ENCODE data around the gene CLCN6. TPM values are rescaled to one million over a fixed set of nuclear protein-coding genes. Genes with fewer than 3 reads are reported as not detected.

CLCN6 gene
- total and polyA plus RNA-seq, 2 of the 13 experiments (the other 11 are each of a cell fraction or from before 2014, with no cell fraction given): 14.9 to 19.3 TPM

DNA sequence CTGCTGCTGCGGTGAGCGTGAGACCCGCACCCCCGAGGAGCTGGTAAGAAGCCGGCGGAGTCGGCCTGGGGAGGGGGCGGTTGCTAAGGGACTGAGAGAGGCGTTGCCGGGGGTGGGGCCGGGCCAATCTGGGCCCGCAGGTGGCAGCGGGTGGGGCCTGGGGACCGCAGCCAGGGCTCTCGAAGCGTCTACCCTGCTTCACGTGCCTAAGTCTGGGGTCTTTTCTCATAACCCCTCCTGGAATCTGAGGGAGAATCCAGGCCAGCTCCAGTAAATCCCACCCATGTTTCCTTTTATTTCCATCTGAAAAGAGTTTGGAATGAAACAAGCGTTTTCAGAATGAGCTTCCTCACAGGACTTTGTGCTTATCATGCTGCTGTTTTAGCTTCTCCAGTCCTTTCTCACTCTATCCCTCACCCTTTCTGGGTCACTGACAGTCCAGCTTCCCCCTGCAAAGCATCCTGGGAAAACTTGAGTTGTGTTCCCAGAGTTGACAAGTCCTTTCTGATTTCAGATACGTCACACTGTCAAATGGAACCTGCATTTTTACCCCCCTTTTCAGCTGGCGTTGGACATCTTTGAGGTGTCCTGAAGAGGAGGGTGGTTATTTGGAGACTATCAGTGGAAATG, 431 bp downstream of the CLCN6 start (continued):
- TF ChIP-seq ZNF557 (CRISPR knock-in tag; IDR thresholded peaks at IDR 0.05): no peak
- TF ChIP-seq POLR2G (IDR thresholded peaks at IDR 0.05; ENCODE audit: low read depth, low read length): no peak
- TF ChIP-seq, protein P1, sequence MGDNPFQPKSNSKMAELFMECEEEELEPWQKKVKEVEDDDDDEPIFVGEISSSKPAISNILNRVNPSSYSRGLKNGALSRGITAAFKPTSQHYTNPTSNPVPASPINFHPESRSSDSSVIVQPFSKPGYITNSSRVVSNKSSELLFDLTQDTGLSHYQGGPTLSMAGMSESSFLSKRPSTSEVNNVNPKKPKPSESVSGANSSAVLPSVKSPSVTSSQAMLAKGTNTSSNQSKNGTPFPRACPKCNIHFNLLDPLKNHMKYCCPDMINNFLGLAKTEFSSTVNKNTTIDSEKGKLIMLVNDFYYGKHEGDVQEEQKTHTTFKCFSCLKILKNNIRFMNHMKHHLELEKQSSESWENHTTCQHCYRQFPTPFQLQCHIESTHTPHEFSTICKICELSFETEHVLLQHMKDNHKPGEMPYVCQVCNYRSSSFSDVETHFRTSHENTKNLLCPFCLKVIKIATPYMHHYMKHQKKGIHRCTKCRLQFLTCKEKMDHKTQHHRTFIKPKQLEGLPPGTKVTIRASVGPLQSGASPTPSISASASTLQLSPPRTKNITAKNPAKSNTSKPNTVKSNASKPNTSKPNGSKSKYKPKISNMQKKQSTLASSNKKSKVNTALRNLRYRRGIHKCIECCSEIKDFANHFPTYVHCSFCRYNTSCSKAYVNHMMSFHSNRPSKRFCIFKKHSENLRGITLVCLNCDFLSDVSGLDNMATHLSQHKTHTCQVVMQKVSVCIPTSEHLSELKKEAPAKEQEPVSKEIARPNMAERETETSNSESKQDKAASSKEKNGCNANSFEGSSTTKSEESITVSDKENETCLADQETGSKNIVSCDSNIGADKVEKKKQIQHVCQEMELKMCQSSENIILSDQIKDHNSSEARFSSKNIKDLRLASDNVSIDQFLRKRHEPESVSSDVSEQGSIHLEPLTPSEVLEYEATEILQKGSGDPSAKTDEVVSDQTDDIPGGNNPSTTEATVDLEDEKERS (CRISPR knock-in tag; IDR thresholded peaks at IDR 0.05): no peak
- TF ChIP-seq JUN (CRISPR knock-in tag; IDR thresholded peaks at IDR 0.05): no peak
- peak; percentile 72 for TF ChIP-seq RFX1 (IDR thresholded peaks at IDR 0.05)
- peak; percentile 13; the same call in 1 of the 3 replicates for TF ChIP-seq MXI1 (IDR thresholded peaks at IDR 0.05; ENCODE audit: borderline replicate concordance, low read depth, low read length)
- TF ChIP-seq, protein P2, sequence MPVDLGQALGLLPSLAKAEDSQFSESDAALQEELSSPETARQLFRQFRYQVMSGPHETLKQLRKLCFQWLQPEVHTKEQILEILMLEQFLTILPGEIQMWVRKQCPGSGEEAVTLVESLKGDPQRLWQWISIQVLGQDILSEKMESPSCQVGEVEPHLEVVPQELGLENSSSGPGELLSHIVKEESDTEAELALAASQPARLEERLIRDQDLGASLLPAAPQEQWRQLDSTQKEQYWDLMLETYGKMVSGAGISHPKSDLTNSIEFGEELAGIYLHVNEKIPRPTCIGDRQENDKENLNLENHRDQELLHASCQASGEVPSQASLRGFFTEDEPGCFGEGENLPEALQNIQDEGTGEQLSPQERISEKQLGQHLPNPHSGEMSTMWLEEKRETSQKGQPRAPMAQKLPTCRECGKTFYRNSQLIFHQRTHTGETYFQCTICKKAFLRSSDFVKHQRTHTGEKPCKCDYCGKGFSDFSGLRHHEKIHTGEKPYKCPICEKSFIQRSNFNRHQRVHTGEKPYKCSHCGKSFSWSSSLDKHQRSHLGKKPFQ (CRISPR knock-in tag; IDR thresholded peaks at IDR 0.05; ENCODE audit: insufficient replicate concordance): no peak
- TF ChIP-seq ZNF143 (CRISPR knock-in tag; IDR thresholded peaks at IDR 0.05): peak; percentile 59; the same call in 1 of the 2 replicates
- peak; percentile 21 for TF ChIP-seq SAP130 (CRISPR knock-in tag; IDR thresholded peaks at IDR 0.05; ENCODE audit: low read depth)
- TF ChIP-seq, protein P3, sequence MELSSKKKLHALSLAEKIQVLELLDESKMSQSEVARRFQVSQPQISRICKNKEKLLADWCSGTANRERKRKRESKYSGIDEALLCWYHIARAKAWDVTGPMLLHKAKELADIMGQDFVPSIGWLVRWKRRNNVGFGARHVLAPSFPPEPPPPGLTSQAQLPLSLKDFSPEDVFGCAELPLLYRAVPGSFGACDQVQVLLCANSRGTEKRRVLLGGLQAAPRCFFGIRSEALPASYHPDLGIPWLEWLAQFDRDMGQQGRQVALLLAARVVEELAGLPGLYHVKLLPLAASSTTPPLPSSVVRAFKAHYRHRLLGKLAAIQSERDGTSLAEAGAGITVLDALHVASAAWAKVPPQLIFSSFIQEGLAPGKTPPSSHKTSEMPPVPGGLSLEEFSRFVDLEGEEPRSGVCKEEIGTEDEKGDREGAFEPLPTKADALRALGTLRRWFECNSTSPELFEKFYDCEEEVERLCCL (CRISPR knock-in tag; IDR thresholded peaks at IDR 0.05; ENCODE audit: borderline replicate concordance): 0 out of 2 replicates have a peak, but pooled peaks have one; percentile 59
- no peak for TF ChIP-seq RNF2 (conservative IDR thresholded peaks at IDR 0.05; ENCODE audit: low read depth)
- TF ChIP-seq NFKB2 (CRISPR knock-in tag; IDR thresholded peaks at IDR 0.05; ENCODE audit: borderline replicate concordance): 0 out of 2 replicates have a peak, but pooled peaks have one; percentile 4
- TF ChIP-seq, protein P4, sequence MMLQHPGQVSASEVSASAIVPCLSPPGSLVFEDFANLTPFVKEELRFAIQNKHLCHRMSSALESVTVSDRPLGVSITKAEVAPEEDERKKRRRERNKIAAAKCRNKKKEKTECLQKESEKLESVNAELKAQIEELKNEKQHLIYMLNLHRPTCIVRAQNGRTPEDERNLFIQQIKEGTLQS (CRISPR knock-in tag; IDR thresholded peaks at IDR 0.05): 0 out of 2 replicates have a peak, but pooled peaks have one; percentile 8
- TF ChIP-seq KLF15 (CRISPR knock-in tag; IDR thresholded peaks at IDR 0.05; ENCODE audit: borderline replicate concordance): 0 out of 2 replicates have a peak, but pooled peaks have one; percentile 38
- TF ChIP-seq, protein P5, sequence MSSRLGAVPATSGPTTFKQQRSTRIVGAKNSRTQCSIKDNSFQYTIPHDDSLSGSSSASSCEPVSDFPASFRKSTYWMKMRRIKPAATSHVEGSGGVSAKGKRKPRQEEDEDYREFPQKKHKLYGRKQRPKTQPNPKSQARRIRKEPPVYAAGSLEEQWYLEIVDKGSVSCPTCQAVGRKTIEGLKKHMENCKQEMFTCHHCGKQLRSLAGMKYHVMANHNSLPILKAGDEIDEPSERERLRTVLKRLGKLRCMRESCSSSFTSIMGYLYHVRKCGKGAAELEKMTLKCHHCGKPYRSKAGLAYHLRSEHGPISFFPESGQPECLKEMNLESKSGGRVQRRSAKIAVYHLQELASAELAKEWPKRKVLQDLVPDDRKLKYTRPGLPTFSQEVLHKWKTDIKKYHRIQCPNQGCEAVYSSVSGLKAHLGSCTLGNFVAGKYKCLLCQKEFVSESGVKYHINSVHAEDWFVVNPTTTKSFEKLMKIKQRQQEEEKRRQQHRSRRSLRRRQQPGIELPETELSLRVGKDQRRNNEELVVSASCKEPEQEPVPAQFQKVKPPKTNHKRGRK (CRISPR knock-in tag; IDR thresholded peaks at IDR 0.05): no peak
- peak; percentile 82 for TF ChIP-seq PHF8 (CRISPR knock-in tag; IDR thresholded peaks at IDR 0.05)
- 0 out of 2 replicates have a peak, but pooled peaks have one; percentile 24 for TF ChIP-seq ZFP36L2 (CRISPR knock-in tag; IDR thresholded peaks at IDR 0.05)
- TF ChIP-seq PITX1 (CRISPR knock-in tag; IDR thresholded peaks at IDR 0.05): 0 out of 2 replicates have a peak, but pooled peaks have one; percentile 3
- TF ChIP-seq, protein P6, sequence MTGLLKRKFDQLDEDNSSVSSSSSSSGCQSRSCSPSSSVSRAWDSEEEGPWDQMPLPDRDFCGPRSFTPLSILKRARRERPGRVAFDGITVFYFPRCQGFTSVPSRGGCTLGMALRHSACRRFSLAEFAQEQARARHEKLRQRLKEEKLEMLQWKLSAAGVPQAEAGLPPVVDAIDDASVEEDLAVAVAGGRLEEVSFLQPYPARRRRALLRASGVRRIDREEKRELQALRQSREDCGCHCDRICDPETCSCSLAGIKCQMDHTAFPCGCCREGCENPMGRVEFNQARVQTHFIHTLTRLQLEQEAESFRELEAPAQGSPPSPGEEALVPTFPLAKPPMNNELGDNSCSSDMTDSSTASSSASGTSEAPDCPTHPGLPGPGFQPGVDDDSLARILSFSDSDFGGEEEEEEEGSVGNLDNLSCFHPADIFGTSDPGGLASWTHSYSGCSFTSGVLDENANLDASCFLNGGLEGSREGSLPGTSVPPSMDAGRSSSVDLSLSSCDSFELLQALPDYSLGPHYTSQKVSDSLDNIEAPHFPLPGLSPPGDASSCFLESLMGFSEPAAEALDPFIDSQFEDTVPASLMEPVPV (CRISPR knock-in tag; IDR thresholded peaks at IDR 0.05): 0 out of 2 replicates have a peak, but pooled peaks have one; percentile 82
- peak; percentile 45; the same call in 1 of the 2 replicates for TF ChIP-seq ZKSCAN5 (CRISPR knock-in tag; IDR thresholded peaks at IDR 0.05)

Measured in HepG2 (cell line).